HK-2 (cell line): Measurements from ENCODE around the gene RPL7A.

Experiments used
- DNase-seq: peaks from one replicate; pipeline ENCODE4 v3.0.0-alpha.2; 2018; ENCODE audit not compliant: unreplicated experiment

RPL7A gene

DNA sequence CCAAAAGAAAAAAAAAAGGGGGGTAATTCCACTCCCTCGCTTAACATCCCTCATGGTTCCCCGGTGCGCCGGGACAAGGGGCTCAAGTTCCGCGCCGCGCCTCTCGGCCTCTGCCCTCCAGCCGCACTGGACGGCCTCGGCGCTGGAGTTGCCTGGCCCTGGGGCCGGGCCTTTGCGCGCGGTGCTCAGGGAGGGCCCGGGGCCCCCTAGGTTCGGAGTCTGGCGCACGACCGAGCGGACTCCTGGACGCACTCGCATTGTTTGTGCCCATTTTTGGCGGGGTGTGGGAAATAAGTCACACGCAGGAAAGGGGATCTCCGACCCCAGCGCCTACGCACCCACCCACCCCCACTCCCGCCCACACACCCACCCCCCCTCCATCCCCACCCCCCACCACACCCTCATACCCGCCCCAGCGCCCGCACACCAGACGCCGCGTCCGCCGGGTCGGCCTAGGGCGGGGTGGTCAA is 468 bp upstream of the RPL7A start:
- DNase-seq = peak; percentile 51

GRCh38 chr9:133348718-133349573 is 928 bp downstream of the RPL7A start:
- DNase-seq = no peak

DNA sequence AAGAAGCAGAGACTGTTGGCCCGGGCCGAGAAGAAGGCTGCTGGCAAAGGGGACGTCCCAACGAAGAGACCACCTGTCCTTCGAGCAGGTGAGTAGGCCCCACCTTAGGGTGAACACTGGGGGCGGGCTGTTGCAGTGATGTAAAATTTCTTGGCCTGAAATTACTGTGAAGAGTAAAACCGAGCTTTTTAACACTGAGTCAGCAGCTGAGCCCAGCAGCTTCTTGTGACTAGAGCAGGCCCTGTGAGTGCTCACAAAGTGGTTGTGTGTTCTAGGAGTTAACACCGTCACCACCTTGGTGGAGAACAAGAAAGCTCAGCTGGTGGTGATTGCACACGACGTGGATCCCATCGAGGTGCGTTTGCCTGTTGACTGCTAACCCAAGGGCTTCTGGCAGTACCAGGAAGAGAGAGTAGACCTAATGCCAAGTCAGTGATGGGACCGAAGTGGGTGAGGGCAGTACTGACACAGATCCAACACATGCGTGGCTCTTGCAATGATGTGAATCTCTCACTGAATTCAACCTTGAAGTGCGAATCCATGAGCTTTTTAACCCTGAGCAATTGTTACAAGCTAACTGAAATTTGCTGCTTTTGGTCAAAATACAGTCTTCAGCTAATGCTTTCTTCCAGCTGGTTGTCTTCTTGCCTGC is 2.1 kb downstream of the RPL7A start:
- DNase-seq = no peak

GRCh38 chr9:133351526-133351907 is 3.5 kb downstream of the RPL7A start:
- no peak for DNase-seq

DNA sequence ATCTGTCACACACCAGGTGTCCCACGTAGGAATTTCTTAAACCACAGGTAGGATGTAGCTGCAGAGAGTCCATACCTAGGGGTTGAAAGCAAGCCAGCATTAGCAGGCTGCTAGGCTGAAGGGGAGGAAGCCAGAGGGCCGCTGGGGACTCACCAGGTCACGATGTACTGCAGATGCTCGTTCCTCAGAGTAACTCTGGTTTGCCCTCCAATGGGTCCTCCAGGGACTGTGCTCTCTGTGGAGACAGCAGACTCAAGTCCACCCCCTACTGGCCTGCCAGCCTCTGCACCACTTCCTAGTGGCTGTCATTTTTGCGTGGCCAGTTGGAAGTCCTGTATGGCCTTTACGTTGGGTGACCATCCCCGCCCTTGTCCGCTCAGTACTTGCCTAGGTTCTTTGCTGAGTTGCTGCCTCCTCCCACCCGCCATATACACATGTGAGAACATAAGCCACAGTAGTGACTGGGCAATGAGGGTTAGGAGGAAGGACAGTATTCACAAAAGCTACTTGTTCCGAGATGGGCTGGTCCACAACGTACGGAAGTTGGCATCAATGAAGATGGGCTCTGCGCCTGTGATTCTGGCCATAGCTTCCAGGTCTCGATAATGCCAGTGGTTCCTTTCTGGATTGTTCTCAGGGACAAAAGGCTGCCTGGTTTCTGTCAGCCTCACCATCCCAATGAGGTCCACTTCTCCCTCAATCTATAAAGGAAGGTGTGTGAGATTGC is 4.1 kb downstream of the RPL7A start:
- peak; percentile 69 for DNase-seq

DNA sequence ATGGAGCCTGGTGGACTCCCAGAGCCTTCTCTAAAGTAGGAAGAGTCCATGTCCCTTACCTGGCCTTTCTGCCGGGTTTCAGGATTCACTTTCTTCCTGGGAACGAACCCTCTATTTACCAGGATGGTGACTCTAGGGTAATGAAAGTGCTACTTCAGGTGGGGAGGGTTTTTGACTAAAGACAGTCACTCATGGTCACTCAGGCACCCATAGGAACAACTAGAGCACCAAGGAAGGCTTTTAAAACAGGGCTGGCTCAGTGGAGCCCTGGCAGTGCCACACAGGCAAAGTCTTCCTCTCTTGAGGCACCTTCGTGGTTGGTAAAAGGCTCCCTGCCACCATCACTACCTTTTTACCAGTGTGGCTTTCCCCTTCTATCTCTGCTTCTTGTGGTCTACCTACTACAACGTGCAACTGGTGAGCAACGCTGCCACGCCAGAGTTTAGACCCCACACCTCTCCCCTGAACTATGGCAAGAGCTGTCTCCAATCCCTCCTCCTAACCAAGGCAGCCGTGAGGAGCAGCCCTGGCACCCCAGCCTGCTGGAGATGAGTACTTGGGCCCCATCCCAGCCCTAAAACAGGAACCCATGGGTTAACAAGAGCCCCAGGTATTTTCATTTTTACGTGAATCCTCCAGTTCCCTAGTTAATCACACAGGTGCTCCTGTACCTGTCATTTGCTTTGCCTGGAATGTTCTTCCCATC is 4.8 kb downstream of the RPL7A start:
- DNase-seq = no peak

DNA sequence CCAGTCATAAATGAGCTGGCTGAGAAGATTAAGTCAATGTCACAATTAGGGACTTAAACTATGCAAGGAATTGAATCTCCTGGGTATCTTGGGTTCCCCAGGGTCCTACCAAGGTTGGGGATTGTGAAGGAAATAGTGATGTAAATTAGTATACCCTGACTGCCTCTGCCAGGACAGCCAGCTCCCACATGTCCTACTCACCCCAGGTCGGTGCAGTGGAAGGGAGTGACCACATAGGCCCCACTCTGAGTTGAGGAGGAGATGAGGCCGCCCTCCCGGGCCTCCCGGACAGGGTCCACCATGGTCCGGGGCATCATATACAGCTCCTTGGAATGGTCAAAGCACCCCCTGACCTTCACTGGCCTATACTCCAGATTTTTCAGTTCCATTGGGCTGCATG is 5.5 kb downstream of the RPL7A start:
- no peak for DNase-seq

GRCh38 chr9:133354766-133355165 is 6.7 kb downstream of the RPL7A start:
- no peak for DNase-seq

- DNase-seq = peak; percentile 31
Observed at GRCh38 chr9:133355881-133356357, 7.9 kb downstream of the RPL7A start.

DNA sequence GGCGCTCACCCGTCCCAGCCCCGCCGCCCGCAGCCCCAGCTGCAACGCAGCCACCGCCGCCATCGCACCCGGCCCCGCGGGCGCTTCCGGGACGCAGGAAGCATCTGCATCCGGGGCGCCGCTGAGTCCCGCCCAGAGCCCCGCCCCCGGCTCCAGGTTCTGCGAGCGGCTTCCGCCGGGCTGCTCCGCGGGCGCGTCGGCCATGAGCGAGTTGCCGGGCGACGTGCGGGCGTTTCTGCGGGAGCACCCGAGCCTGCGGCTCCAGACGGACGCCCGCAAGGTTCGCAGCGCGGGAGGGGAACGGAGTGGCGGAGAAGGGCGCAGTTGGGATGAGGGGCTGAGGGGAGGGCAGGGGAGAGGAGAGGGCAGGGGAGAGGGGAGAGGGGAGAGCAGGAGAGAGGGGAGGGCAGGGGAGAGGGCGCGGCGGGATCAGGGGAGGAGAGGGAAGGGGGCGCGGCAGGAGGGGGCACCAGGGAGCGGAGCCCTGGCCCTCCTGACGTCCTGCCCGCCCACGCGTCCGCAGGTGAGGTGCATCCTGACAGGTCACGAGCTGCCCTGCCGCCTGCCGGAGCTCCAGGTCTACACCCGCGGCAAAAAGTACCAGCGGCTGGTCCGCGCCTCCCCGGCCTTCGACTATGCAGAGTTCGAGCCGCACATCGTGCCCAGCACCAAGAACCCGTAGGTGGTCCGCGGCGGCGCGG is 8.5 kb downstream of the RPL7A start, which contains the start of the genes SURF1 and SURF2:
Gene SURF1, minus strand, starts transcription at position 97 of the 701 bp plus-strand sequence. Its CDS starts 34 bp downstream, at position 63.
Gene SURF2, plus strand, starts transcription at position 160 of the 701 bp plus-strand sequence. Its CDS starts 43 bp downstream, at position 203.
- peak; percentile 82 for DNase-seq

- DNase-seq = no peak
Observed at GRCh38 chr9:133357656-133358055, 9.6 kb downstream of the RPL7A start.

DNA sequence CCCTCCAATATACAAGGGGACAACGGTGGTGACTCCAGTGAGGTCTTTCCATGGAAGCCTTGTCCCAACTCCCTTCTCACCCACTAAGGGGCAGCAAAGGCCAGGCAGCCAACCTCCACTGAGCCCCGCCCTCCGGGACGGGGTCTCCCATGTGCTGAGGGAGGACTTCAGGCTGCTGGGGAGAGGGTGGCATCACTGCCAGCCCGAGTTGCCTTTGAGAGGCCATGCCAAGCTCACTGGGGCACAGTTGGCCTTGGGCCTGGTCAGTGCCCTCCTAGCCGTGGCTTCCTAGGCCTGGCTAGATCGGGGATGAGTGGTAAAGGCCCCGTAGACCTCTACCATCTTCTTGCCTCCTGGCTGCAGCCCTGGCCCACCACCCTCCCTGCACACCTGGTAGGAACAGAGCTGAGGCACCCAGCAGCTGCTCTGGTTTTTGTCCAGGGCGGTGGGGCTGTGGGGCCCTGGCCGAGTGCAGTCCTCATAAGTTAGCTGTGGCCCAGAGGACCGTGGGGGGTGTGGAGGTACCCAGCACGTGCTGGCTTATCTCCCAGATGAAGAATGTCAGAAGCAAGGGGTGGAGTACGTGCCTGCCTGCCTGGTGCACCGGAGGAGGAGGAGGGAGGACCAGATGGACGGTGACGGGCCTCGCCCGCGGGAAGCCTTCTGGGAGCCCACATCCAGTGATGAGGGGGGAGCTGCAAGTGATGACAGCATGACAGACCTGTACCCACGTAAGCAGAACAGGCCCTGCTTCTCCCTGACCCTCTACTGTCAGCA is 11.6 kb downstream of the RPL7A start:
- no peak for DNase-seq

GRCh38 chr9:133360400-133361393 is 12.7 kb downstream of the RPL7A start:
- no peak for DNase-seq

GRCh38 chr9:133361507-133362092 is 13.6 kb downstream of the RPL7A start:
- no peak for DNase-seq

GRCh38 chr9:133362359-133363044 is 14.5 kb downstream of the RPL7A start:
- DNase-seq = no peak

DNA sequence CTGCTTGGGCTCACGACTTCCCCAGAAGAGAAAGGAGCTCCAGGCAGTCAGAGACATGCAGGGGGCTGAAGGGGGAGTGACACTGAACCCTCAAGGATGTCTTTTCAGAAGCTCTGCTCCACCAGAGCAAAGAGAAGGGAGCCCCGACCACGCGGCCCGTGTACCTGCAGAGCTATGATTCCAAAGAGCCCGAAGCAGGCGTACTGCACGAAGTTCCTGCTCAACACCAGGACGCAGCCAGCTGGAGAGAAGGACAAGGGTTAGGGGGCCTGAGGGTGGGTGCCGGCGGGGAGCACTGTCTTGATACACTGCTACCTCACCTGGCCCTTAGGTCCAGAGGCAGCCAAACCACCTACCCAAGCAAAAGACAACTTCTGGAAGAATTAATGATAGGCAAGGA is 18.4 kb downstream of the RPL7A start:
- no peak for DNase-seq

- no peak for DNase-seq
Observed at GRCh38 chr9:133367221-133367620, 19.2 kb downstream of the RPL7A start.

DNA sequence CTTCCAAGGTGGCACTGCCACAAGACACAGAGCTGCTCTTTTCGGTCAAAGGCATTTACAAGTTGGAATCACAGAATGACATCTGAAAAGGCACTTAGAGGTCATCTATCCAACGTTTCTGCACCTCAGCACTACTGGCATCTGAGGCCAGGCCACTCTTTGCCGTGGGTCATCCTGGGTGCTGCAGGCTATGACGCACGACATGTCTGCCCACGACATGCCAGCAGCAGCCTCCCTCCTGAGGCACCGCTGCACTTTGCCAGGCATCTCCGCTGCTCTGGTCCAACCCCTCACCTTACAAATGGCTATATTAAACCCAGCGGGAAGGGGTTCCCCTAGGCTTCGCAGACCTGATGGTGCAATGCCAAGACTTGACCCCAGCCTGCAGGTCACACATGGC is 19.8 kb downstream of the RPL7A start:
- DNase-seq = no peak
